GM12865 (cell line): Measurements from ENCODE around the gene GARIN6.

ENCODE experiments used
- DNase-seq: peaks from one replicate; pipeline ENCODE4 v3.0.0; 2010; ENCODE audit warnings: low read depth
- H3K4me3 ChIP-seq: 2 replicates; pipeline ENCODE4 v1.5.1; 2011; ENCODE audit warnings: mild to moderate bottlenecking, low read depth, low read length, control low read depth
- TF ChIP-seq, protein P1 (sequence below): IDR thresholded peaks from 2 replicates; pipeline ENCODE4 v1.5.1; 2011; ENCODE audit warnings: low read length, control low read depth, low read depth, inconsistent platforms; ENCODE audit not compliant: insufficient read depth; ENCODE audit errors: missing control alignments

Gene GARIN6

DNA sequence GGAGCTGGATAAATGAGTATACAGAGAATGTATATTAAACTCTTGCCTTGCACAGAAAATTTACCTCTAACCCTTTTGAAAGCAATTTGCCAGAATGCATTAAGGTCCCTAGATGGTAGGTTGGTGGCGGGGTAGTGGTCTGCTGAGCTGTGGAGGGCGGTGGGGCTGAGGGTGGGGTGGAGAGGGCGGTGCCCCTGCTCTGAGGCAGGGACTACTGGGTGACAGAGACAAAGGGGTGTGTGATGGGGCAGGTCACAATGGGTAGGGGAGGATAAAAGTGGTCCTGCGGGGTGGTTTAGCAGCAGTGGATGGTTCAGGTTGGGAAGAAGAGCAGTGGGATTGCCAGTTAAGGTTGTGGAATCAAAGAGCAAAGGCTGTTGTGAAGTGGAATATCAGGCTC, at the start of gene GARIN6:
Gene GARIN6 (plus strand): TSS at position 301 of the 400 bp plus-strand sequence. CDS start 422 bp downstream, outside the sequence.
- no peak within 1 kb of the TSS for H3K4me3 ChIP-seq
- no peak for DNase-seq
- TF ChIP-seq, protein P1, sequence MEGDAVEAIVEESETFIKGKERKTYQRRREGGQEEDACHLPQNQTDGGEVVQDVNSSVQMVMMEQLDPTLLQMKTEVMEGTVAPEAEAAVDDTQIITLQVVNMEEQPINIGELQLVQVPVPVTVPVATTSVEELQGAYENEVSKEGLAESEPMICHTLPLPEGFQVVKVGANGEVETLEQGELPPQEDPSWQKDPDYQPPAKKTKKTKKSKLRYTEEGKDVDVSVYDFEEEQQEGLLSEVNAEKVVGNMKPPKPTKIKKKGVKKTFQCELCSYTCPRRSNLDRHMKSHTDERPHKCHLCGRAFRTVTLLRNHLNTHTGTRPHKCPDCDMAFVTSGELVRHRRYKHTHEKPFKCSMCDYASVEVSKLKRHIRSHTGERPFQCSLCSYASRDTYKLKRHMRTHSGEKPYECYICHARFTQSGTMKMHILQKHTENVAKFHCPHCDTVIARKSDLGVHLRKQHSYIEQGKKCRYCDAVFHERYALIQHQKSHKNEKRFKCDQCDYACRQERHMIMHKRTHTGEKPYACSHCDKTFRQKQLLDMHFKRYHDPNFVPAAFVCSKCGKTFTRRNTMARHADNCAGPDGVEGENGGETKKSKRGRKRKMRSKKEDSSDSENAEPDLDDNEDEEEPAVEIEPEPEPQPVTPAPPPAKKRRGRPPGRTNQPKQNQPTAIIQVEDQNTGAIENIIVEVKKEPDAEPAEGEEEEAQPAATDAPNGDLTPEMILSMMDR: no peak

DNA sequence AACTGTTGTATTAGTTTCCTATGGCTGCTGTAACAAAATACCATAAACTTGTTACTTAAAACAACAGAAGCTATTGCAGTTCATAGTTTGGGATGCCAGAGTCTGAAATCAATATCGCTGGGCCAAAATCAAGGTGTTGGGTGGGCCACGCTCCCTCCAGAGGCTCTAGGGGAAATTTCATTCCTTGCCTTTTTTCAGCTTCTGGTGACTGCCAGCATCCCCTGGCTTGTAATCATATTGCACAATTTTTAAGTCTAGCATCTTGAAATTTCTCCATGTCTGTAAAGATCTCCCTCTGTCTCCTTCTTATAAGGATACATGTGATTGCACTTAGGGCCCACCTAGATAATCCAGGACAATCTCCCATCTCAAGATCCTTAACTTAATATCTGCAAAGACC, 48.8 kb upstream of the GARIN6 start:
- no peak overlapping the region for H3K4me3 ChIP-seq
- no peak for DNase-seq
- TF ChIP-seq, protein P1: no peak

- no peak overlapping the region for H3K4me3 ChIP-seq
- TF ChIP-seq, protein P1: no peak
- peak; percentile 59 for DNase-seq
These were observed 47.2 kb upstream of the GARIN6 start for GRCh38 chr12:99600388-99600787.

GRCh38 chr12:99609455-99610181, 37.9 kb upstream of the GARIN6 start:
- TF ChIP-seq, protein P1: no peak
- DNase-seq: peak; percentile 12
- H3K4me3 ChIP-seq: no peak overlapping the region

DNA sequence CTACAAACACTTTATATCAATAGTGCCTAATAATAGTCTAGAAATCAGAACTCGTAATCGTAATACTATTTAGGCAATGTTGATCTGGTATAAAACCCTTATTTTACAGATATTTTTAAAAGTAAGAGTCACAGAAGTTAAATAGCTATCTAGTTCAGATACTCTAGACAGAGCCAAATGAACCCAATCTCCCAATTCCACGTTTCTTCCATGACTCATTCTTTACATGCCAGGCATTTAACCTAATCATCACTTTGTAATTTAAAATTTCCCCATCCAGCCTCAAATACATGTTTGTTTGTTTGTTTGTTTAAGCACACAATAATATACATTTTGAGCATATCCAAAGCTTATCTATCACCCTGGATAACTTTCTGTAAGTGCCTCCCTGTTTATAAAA, 36.4 kb upstream of the GARIN6 start:
- TF ChIP-seq, protein P1: no peak
- H3K4me3 ChIP-seq: no peak overlapping the region
- no peak for DNase-seq

DNA sequence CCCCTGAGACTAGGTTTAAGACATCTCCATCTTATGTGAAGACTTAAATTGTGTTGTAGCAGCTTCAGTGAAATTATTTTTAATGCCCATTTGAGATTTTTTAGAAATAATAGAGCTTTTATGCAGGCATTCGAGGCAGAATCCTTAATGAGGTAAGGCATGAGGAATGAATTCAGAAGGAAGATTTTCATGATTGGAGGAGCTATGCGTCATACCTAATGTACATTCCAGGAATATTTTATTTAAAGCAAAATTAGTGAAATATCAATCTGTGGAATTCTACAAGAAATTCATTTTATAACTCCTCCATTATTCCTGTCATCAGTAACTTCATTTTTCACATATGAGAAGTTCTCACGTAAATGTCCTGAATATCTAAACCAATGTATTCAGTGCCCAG, 36.0 kb upstream of the GARIN6 start:
- no peak for DNase-seq
- TF ChIP-seq, protein P1: no peak
- H3K4me3 ChIP-seq: no peak overlapping the region

DNA sequence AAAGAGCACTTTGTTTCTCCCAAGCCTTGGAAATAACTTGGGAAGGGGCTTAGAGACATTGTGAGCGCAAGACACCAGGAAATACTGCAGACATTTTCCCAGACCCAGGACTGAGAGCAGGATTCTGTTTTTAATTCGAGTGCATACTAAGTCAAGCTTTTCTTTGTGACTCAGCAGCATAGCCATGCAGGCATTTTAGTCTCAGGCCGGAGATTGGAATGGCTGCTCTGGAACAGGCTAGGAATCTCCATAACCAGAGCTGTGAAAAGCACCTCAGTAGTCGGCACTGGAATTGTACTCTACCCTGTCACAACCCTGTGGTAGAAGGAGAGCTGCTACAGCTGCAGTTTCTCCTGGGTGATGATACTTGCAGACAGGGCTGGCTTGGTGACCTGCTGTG, 28.9 kb upstream of the GARIN6 start:
- DNase-seq: no peak
- H3K4me3 ChIP-seq: no peak overlapping the region
- TF ChIP-seq, protein P1: no peak
